Activated naive CD4-positive, alpha-beta T cell treated with Interleukin-2 at 50 U/mL for 16 hours (primary cell): ENCODE measurements around the gene GRIN2D.

Source experiments
- DNase-seq: peaks from one replicate; pipeline ENCODE4 v3.0.0-alpha.2; 2020

Gene GRIN2D

DNA sequence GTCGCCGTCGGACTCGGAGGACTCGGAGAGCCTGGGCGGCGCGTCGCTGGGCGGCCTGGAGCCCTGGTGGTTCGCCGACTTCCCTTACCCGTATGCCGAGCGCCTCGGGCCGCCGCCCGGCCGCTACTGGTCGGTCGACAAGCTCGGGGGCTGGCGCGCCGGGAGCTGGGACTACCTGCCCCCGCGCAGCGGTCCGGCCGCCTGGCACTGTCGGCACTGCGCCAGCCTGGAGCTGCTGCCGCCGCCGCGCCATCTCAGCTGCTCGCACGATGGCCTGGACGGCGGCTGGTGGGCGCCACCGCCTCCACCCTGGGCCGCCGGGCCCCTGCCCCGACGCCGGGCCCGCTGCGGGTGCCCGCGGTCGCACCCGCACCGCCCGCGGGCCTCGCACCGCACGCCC is 49.8 kb downstream of the GRIN2D start:
- DNase-seq: no peak
